Subcutaneous adipose tissue (tissue), 4 donors: Measurements from ENCODE around the gene CDK14. TPM values are rescaled to one million over a fixed set of nuclear protein-coding genes. Genes with fewer than 3 reads are reported as not detected.

Experiments
- CTCF ChIP-seq: fragments of 450-650 bp; IDR thresholded peaks from one replicate; pipeline ENCODE4 v1.5.1; 2016; ENCODE audit warnings: low read depth, mild to moderate bottlenecking, control low read depth, antibody characterized with exemption, moderate library complexity
- total RNA-seq, 4 donors: library from RNA; depleted of rRNA; stranded (reverse); fragments of >200 nt; gene quantifications; one replicate each; pipeline ENCODE4 v1.1.0, GENCODE V29; 2016

CDK14 gene
- total RNA-seq, 4 donors from 2014 or later = 13.4 to 42.4 (median 24.7) TPM

- TF ChIP-seq CTCF = no peak
Measured at GRCh38 chr7:90894122-90894521, 298.0 kb downstream of the CDK14 start.

- no peak for TF ChIP-seq CTCF
Measured at GRCh38 chr7:90896458-90896857, 300.3 kb downstream of the CDK14 start.

GRCh38 chr7:90897961-90898469 is 301.9 kb downstream of the CDK14 start:
- TF ChIP-seq CTCF = no peak

GRCh38 chr7:90900628-90901356 is 304.7 kb downstream of the CDK14 start:
- TF ChIP-seq CTCF = no peak

GRCh38 chr7:90903841-90904240 is 307.7 kb downstream of the CDK14 start:
- no peak for TF ChIP-seq CTCF

- TF ChIP-seq CTCF = no peak
Measured at GRCh38 chr7:90910136-90910535, 314.0 kb downstream of the CDK14 start.

GRCh38 chr7:90916319-90916718 is 320.2 kb downstream of the CDK14 start:
- TF ChIP-seq CTCF = no peak
